Muscle layer of duodenum (tissue), 2 donors: ENCODE results near the gene DGKG.

Experiments
- H3K27ac ChIP-seq: one replicate; pipeline ENCODE4 v1.7.0; 2013; ENCODE audit warnings: mild to moderate bottlenecking, low read length
- H3K27me3 ChIP-seq: one replicate; pipeline ENCODE4 v1.7.0; 2013; ENCODE audit warnings: low read depth, mild to moderate bottlenecking, control low read depth, low read length
- H3K36me3 ChIP-seq, 2 donors: one replicate each; pipeline ENCODE4 v1.7.0; 2013; ENCODE audit warnings: low read length in 2 of 2, control low read depth in 1 of 2, mild to moderate bottlenecking in 1 of 2; ENCODE audit not compliant: insufficient read depth in 2 of 2, control insufficient read depth in 1 of 2
- H3K4me1 ChIP-seq, 2 donors: one replicate each; pipeline ENCODE4 v1.7.0; 2013; ENCODE audit warnings: low read length in 2 of 2, mild to moderate bottlenecking in 2 of 2, control low read depth in 1 of 2, moderate library complexity in 1 of 2; ENCODE audit not compliant: insufficient read depth in 2 of 2, control insufficient read depth in 1 of 2
- H3K4me3 ChIP-seq, 2 donors: one replicate each; pipeline ENCODE4 v1.7.0; 2013; ENCODE audit warnings: low read length in 2 of 2, low read depth in 1 of 2, mild to moderate bottlenecking in 1 of 2
- H3K9me3 ChIP-seq, 2 donors: one replicate each; pipeline ENCODE4 v1.7.0; 2013; ENCODE audit warnings: low read length in 2 of 2, control low read depth in 1 of 2, mild to moderate bottlenecking in 1 of 2; ENCODE audit not compliant: control insufficient read depth in 1 of 2
- donor health status: healthy.

DGKG gene

DNA sequence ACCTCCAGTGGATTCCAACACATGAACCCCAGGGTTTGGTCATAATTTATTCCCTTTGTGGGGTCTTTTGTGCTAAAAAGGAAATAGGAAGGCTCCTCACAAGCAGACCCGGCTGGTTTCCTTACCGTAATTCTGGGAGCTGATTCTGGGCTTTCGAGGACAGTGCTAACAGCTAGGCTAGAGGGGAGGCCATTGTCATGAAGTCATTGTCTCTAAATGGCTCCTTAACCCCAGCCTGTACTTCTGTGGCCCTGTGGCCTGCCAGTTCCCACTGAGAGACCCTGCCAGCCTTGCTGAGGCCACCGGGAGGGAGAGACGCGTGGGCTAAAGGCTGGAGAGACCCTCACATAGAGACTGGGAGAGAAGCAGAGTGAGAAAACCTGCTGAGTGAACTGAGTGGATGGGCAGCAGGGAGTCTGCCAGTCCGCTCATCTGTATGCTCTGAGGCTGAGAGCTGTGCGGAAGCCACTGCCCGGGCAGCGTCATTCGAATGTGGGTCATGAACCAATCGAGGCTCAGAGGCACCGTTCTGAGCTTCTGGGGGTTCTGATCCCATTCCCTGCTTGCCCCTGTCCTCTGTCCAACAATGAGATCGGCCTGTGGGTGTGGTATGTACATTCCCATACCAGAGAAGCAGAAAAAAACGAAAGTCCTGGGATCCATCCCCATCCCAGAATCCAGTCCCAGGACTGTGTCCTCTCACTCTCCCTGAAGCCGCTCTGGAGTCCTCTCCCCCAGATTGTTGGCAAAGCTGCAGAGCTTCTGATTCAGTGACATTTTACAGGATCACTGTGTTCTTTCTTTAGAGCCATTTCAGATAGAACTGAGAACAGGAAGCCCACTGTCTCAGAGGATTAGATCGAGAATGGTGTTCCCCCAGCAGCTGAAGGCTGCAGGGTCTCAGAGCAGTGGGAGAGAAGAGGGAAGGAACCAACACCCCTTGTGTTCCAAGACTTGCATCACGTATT, 21.3 kb upstream of the DGKG start:
- Histone ChIP-seq H3K4me3 (peak overlapping the region in 1 of 2 donors; percentile 4), H3K27me3 (no peaks in the 10 kb centered on the region), H3K36me3 (no peaks in the 10 kb centered on the region), H3K9me3 (no peaks in the 10 kb centered on the region), H3K27ac (no peak overlapping the region), H3K4me1 (peaks cover 6 to 12% of the 10 kb centered on the region in 2 donors)

DNA sequence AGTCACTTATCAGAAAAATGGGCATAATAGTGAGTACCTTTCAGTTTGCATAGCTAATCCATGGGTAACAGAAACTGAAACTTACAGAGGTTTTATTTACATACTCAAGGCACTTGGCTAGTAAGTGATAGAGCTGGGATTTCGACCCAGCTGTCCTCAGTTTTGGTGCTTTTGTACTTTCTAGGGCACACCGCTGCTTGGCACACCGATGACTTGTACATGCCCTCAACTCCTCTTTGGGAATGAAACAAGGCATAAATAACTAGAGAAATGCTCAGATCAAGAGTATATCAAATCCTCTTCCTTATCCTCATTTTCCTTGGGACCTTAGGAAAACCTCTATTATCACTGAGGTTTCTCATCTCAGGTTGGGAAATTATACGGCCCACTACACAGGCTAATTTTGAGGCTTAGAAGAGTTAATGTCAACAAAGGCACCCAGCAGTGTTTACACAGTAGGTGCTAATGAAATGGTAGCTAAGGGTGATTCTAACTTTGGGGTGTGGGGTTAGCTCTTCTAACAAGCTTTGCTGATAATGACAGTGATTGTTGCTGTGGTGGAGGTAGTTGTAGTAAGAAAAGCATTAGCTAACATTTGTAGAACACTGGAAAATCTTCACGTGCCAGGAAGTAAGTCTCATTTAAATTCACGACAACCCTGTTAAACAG, 20.3 kb upstream of the DGKG start:
- Histone ChIP-seq H3K4me1 (peaks cover 6 to 12% of the 10 kb centered on the region in 2 donors), H3K27me3 (no peaks in the 10 kb centered on the region), H3K4me3 (no peak overlapping the region), H3K27ac (peak overlapping the region; percentile 25), H3K36me3 (no peaks in the 10 kb centered on the region), H3K9me3 (no peaks in the 10 kb centered on the region)

DNA sequence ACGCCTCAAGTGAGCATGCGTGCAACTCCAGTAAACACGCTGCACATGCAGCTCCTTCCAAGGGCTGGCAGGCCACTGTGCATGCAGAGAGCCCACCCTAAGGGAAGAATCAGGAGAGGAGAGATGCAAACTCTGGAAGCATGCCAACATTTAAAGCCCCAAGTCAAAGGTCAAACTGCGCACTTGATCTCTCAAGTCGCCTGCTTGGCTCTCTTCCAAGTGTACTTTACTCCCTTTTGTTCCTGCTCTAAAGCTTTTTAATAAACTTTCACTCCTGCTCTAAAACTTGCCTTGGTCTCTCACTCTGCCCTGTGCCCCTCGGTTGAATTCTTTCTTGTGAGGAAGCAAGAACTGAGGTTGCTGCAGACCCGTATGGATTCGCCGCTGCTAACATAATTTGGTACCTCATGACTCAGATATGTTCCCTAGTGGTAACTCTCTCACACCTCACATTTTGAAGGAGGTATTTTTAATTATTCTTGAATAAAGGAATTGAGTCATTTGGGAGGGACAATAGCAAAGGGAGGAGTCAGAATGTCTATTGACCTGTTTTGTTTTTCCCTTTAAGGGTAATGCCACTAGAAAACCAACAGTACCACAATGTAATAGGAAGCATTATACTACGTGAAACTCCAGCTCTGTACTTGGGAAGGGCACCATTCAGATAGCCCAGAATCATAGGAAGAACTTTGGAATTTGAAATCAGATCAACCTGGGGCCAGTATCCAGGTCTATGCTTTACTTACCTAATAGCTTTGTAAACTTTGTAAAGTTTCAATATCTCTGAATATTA, 19.6 kb upstream of the DGKG start:
- no peak overlapping the region for H3K4me3 ChIP-seq
- no peaks in the 10 kb centered on the region for H3K9me3 ChIP-seq
- peak overlapping the region; percentile 25 for H3K27ac ChIP-seq
- H3K4me1 ChIP-seq = peaks cover 6 to 18% of the 10 kb centered on the region in 2 donors
- H3K36me3 ChIP-seq = no peaks in the 10 kb centered on the region
- H3K27me3 ChIP-seq = no peaks in the 10 kb centered on the region

DNA sequence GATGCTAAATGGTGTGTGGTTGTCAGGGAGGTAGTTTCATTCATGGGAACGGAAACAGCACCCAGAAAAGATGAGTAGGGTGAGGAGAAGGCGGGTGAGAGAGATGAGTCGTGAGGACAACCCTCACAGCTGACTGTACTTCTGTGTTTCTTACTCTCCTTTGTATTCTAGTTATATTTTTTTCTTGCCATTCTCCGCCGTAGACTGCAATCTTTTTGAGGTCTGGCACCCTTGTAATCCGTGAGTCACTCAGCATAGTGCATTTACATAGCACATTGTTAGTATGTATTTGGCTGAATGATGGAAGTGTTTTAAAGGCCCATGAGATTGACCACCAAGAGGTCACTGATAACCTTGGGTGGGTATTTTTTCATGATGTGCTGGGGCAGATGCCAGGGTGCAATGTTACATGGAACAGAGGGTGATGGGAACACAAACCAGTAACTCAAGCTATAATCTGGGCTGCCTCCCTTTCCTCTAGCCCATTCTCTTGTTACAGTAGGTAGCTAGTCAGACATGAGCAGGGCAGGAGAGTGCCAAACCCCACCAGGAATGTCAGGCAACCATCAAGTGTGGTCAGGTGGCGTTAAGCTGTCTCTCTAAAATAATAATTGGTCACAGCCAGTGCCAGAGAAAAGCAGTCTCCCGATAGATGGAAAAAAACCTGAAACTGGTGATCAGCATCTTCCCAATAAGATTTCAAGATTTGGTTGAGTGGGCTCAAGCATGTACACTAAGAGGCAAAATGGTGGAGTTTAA, 18.8 kb upstream of the DGKG start:
- Histone ChIP-seq H3K27me3 (no peaks in the 10 kb centered on the region), H3K9me3 (no peaks in the 10 kb centered on the region), H3K27ac (no peak overlapping the region), H3K36me3 (no peaks in the 10 kb centered on the region), H3K4me3 (no peak overlapping the region), H3K4me1 (peaks cover 6 to 24% of the 10 kb centered on the region in 2 donors)

DNA sequence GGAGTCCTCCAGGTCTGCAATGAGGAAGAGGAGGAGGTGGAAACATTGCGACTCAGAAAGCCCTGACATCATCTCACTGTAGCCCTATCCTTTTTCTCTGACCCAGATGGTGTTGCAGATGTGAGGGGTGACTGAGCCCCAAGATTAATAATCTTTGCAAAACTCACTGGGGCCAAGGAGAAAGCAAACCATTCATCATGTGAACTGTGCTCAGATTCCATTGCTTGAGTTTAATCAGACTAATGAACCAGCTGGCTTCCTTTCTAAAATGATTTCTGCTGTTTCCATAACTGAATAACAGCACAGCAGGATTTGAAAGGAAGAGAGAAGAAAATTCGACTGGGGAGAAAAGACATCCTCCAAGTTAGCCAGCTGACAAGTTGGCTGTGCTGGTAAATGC, 13.4 kb upstream of the DGKG start:
- no peaks in the 10 kb centered on the region for H3K9me3 ChIP-seq
- H3K36me3 ChIP-seq = no peaks in the 10 kb centered on the region
- H3K4me3 ChIP-seq = no peak overlapping the region
- H3K27me3 ChIP-seq = no peaks in the 10 kb centered on the region
- H3K27ac ChIP-seq = no peak overlapping the region
- peaks cover 0 to 22% of the 10 kb centered on the region in 2 donors for H3K4me1 ChIP-seq

DNA sequence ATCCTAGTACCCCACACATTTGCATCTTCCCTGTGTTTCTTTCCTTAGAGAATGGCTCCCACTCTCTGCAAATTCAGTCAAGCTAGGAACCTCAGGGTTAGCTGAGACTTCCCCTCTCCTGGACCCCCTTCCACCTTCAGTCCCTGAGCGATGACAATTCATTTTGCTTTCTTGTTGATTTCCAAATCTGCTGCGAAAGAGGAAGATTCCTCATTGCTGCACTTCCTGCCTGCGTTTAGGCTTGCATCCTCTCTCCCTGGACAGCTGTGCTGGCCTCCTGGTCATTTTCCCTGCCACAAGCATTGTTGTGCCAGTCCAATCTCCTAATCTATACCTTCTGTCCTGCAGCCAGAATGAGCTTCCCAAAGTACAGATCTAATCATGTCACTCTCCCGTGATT, 12.3 kb upstream of the DGKG start:
- Histone ChIP-seq H3K9me3 (no peaks in the 10 kb centered on the region), H3K36me3 (no peaks in the 10 kb centered on the region), H3K27ac (no peak overlapping the region), H3K27me3 (no peaks in the 10 kb centered on the region), H3K4me1 (peaks cover 0 to 22% of the 10 kb centered on the region in 2 donors), H3K4me3 (no peak overlapping the region)

DNA sequence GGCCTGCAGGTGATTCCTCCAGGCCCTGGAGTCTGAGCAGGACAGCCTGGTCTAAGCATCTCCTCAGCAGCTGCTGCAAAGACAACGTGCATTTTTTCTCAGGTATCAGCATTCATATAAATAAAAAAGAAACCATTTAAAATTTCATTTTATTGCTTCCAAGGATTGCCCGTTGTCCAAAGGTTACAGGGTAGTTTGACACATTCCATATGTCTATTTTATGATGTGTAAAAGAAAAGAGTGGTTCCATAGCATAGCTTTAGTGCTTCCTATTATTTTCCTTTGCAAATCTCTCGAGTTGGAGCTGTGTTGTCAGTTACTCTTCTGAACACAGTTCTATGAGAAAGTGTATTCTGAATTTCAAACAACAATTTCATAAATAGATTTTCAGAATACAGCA, 7.2 kb upstream of the DGKG start:
- Histone ChIP-seq H3K27ac (no peak overlapping the region), H3K27me3 (no peaks in the 10 kb centered on the region), H3K36me3 (no peaks in the 10 kb centered on the region), H3K4me1 (peaks cover 5 to 9% of the 10 kb centered on the region in 2 donors), H3K4me3 (no peak overlapping the region), H3K9me3 (no peaks in the 10 kb centered on the region)

DNA sequence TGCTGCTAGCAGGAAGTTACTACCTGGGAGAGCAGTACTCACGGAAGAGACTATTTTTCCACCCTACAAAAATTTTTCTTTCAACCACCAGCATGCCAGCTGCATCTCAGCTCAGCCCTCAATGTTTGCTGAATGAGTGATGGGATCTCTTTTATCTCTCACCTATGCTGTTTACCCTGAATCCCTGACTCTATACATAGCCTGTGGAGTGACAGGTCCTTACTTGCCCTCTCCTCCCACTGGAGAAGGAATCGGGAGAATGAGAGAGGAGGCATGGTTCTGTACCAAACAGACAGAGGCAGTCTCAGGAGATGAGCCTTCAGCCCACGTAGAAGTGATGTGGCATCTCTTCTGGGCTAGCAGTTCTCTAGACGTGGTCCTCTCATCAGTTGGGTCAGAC, 6.7 kb upstream of the DGKG start:
- Histone ChIP-seq H3K9me3 (no peaks in the 10 kb centered on the region), H3K27me3 (no peaks in the 10 kb centered on the region), H3K27ac (no peak overlapping the region), H3K36me3 (no peaks in the 10 kb centered on the region), H3K4me3 (no peak overlapping the region), H3K4me1 (peaks cover 5 to 9% of the 10 kb centered on the region in 2 donors)

DNA sequence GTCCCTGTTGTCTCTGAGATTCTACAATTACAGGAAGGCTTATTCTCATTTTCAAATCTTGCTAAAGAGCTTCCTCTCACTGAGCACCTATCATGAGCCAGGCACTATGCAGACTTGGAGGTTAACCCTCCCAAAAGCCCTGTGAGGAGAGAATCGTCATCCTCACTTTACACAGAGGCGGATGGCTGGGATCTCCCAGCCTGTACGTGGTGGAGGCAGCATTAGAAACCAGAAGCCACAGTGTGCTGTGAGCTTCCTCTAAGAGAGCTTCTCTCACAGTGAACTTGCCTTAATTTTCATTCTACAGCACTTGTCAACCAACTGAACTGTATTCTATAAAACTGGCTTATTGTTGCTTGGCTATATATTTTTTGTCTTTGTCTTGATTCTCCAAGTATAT, 6.1 kb upstream of the DGKG start:
- H3K4me3 ChIP-seq = no peak overlapping the region
- no peaks in the 10 kb centered on the region for H3K9me3 ChIP-seq
- peaks cover 2% of the 10 kb centered on the region for H3K27me3 ChIP-seq
- H3K4me1 ChIP-seq = peaks cover 5 to 9% of the 10 kb centered on the region in 2 donors
- H3K36me3 ChIP-seq = no peaks in the 10 kb centered on the region
- no peak overlapping the region for H3K27ac ChIP-seq

DNA sequence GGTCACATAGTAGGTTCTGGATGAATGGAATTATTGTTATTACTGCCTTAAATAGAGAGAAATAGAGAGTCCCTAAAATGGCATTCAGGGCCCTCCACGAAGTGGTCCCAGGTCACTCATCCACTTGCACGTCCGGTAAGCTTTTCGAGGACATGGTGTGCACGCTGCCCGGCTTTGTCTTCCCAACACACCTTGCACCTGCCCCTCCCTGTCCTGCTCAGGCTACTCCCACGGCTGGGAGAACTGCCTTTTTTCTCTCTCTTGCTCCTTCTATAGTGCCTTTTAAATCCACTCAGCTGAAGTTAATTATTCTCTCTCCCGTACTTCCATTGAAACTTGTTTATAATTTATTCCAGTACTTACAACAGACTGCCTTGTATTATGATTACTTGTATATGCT, 5.6 kb upstream of the DGKG start:
- H3K4me3 ChIP-seq = no peak overlapping the region
- peaks cover 5 to 10% of the 10 kb centered on the region in 2 donors for H3K4me1 ChIP-seq
- H3K27me3 ChIP-seq = peaks cover 5% of the 10 kb centered on the region
- no peak overlapping the region for H3K27ac ChIP-seq
- H3K9me3 ChIP-seq = no peaks in the 10 kb centered on the region
- H3K36me3 ChIP-seq = no peaks in the 10 kb centered on the region
